BE2C (cell line): ENCODE measurements around the gene SFI1.

ENCODE experiments used
- DNase-seq: peaks from one replicate; pipeline ENCODE4 v3.0.0-alpha.2; 2020
- H3K27me3 ChIP-seq: fragments of 250-450 bp; sonication (Bioruptor Pico); 2 replicates; pipeline ENCODE4 v1.5.1; 2020; ENCODE audit warnings: mild to moderate bottlenecking
- H3K36me3 ChIP-seq: fragments of 250-450 bp; sonication (Bioruptor Pico); 2 replicates; pipeline ENCODE4 v1.5.1; 2020; ENCODE audit warnings: mild to moderate bottlenecking
- H3K4me1 ChIP-seq: fragments of 250-450 bp; sonication (Bioruptor Pico); 2 replicates; pipeline ENCODE4 v1.5.1; 2020
- H3K4me3 ChIP-seq: 2 replicates; pipeline ENCODE4 v1.5.1; 2011; ENCODE audit warnings: low read depth, low read length
- H3K9me3 ChIP-seq: fragments of 250-450 bp; sonication (Bioruptor Pico); 2 replicates; pipeline ENCODE4 v1.5.1; 2020
- TF ChIP-seq, protein P1 (sequence below): IDR thresholded peaks from 2 replicates; pipeline ENCODE4 v1.5.1; 2012; ENCODE audit warnings: mild to moderate bottlenecking, low read depth, low read length

Gene SFI1

GRCh38 chr22:31577711-31578110 is 81.4 kb downstream of the SFI1 start:
- Histone ChIP-seq H3K4me3 (no peak overlapping the region), H3K4me1 (no peaks in the 10 kb centered on the region), H3K36me3 (peaks cover 7% of the 10 kb centered on the region; the same call in 1 of the 2 replicates), H3K27me3 (no peaks in the 10 kb centered on the region), H3K9me3 (no peaks in the 10 kb centered on the region)
- DNase-seq: no peak
- TF ChIP-seq, protein P1, sequence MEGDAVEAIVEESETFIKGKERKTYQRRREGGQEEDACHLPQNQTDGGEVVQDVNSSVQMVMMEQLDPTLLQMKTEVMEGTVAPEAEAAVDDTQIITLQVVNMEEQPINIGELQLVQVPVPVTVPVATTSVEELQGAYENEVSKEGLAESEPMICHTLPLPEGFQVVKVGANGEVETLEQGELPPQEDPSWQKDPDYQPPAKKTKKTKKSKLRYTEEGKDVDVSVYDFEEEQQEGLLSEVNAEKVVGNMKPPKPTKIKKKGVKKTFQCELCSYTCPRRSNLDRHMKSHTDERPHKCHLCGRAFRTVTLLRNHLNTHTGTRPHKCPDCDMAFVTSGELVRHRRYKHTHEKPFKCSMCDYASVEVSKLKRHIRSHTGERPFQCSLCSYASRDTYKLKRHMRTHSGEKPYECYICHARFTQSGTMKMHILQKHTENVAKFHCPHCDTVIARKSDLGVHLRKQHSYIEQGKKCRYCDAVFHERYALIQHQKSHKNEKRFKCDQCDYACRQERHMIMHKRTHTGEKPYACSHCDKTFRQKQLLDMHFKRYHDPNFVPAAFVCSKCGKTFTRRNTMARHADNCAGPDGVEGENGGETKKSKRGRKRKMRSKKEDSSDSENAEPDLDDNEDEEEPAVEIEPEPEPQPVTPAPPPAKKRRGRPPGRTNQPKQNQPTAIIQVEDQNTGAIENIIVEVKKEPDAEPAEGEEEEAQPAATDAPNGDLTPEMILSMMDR: no peak

- H3K36me3 ChIP-seq: peaks cover 3% of the 10 kb centered on the region; the same call in 1 of the 2 replicates
- DNase-seq: no peak
Measured at GRCh38 chr22:31578171-31578570, 81.8 kb downstream of the SFI1 start.

DNA sequence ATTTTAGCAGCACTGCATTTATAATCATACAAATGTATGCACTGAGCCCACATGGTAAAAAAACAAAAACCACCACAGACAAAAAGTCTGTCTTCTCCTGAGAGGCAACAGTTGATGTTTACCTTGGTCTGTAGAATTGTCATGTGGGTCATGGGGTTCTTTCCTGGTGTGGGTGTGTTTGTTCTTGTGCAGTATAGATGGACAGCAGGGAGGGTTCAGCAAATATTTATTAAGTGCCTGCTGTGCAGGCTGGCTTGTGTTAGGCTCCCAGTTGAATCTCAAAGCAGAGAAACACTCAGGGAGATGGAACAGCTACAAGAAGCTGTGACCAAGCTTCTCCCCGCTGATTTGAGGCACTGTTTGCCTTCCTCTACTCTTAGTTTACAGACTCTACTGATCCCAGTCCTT is 83.5 kb downstream of the SFI1 start:
- no peaks in the 10 kb centered on the region for H3K36me3 ChIP-seq
- no peak for DNase-seq
- TF ChIP-seq, protein P1: no peak

More at GRCh38 chr22:31578171-31578570, 81.8 kb downstream of the SFI1 start:
- Histone ChIP-seq H3K9me3 (no peaks in the 10 kb centered on the region), H3K4me1 (no peaks in the 10 kb centered on the region), H3K27me3 (no peaks in the 10 kb centered on the region), H3K4me3 (no peak overlapping the region)
- TF ChIP-seq, protein P1: no peak

DNA sequence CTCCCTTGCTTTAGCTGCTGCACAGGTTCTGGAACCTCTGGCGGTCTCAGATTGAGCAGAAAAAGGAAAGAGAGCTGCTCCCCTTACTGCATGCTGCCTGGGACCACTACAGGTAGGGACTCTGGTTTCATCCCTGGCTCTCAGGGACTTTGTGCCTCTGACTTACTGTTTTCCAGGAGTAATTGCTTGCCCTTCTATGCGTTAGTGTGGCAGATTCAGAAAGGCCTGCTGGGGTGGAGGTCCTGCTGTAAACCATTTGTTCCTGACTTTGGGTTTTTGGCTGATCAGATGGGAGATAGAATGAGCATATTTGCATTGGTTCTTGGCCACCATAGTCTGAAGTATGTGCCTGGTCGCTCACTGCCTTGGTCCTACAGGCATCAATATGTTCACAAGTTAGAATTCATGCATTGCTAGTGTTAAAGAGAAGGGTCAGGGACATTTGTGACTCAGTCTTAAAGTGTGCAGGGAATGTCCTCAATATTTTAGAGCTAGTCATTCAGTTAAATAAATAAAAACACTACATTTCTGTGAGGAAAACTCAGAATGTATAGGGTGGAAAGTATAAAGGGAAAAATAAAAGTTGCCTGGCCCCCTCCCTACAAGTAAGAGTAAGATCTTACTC is 87.6 kb downstream of the SFI1 start:
- no peak for DNase-seq
- Histone ChIP-seq H3K4me3 (no peak overlapping the region), H3K27me3 (no peaks in the 10 kb centered on the region), H3K36me3 (peaks cover 24% of the 10 kb centered on the region), H3K9me3 (no peaks in the 10 kb centered on the region), H3K4me1 (peaks cover 7% of the 10 kb centered on the region)
- TF ChIP-seq, protein P1: no peak

More for the DNA sequence above, 83.5 kb downstream of the SFI1 start:
- Histone ChIP-seq H3K27me3 (no peaks in the 10 kb centered on the region), H3K4me3 (no peak overlapping the region), H3K9me3 (no peaks in the 10 kb centered on the region), H3K4me1 (no peaks in the 10 kb centered on the region)

DNA sequence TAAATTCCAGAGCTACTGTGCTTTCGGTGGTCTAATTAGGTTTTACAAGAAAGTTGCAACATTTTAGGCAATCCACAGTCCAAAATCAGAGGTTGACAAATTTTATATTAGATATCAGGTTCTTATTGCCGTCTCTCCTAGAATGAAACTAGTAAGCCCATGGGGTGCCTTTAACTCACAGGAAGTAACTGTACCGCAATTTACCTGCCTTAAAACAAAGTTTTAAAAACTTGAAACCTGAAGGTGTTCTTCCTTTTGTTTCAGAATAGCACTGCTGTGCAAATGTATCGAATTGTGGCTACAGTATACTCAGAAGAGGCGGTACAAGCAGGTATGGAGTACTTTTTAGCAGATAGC is 88.4 kb downstream of the SFI1 start:
- peaks cover 7% of the 10 kb centered on the region for H3K4me1 ChIP-seq
- H3K4me3 ChIP-seq: no peak overlapping the region
- TF ChIP-seq, protein P1: no peak
- peaks cover 24% of the 10 kb centered on the region for H3K36me3 ChIP-seq
- H3K27me3 ChIP-seq: no peaks in the 10 kb centered on the region
- no peaks in the 10 kb centered on the region for H3K9me3 ChIP-seq
- DNase-seq: no peak

DNA sequence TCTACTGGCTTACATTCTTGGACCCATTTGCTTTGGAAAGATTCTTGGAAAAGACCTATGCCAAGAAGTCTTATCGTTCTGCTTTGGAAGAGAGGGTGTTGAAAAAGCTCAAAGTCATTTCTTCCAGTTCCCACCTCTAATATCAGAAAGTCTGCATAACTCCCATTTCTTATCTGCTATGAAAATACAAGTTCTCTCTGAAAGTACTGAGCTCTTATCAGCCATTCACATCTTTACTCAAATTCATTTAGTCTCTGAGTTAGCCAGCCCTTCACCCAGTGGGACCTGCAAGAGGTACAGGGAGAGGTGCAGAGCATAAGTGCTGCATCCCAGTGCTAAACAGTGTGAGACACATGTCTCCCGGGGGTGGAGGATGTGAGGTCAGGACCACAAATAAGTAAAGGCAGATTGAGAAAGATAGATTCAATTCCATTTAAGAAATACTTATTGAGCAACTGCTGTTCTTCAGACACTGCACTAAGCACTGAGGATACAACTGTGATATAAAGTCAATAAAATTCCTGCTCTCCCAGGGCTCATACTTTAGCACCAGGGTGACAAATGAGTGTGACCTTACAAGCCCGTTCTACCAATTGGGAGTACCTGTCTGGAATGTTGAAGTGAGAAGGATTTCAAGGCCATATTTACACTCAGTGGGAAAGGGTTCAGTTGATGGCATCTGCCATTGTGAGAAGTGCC is 89.0 kb downstream of the SFI1 start:
- TF ChIP-seq, protein P1: no peak
- no peak overlapping the region for H3K4me3 ChIP-seq
- no peak for DNase-seq
- H3K9me3 ChIP-seq: no peaks in the 10 kb centered on the region
- H3K27me3 ChIP-seq: no peaks in the 10 kb centered on the region
- peaks cover 7% of the 10 kb centered on the region for H3K4me1 ChIP-seq
- peaks cover 24% of the 10 kb centered on the region for H3K36me3 ChIP-seq
